ENCODE data around the gene FNDC5.

DNA sequence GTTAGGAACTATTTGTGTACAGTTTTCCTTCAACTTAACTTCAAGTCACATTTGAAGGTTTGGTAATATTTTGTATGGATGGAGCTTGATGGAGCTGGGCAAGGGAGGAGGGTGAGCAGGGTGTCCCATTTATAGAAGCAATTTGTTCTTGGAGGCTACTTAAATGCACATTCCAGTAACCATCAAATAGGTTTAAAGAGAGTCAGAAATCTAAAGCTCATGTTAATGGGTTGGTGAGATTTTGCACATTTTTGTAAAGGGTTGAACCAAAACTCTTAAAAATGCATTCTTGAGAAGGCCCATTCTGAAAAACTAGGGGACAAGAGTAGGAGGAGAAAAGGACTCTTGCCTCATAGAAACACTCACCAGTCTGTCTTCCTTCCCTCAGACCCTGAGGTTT lies 10.1 kb downstream of the FNDC5 start:
- TF ChIP-seq EZH2 (IDR thresholded peaks at IDR 0.05; ENCODE audit: low read depth, unreplicated experiment): no peak
- no peak for TF ChIP-seq REST (IDR thresholded peaks at IDR 0.05; ENCODE audit: unreplicated experiment)

All from GM23338 (cell line).